ENCODE measurements around the gene ST8SIA5. TPM values are rescaled to one million over a fixed set of nuclear protein-coding genes. Genes with fewer than 3 reads are reported as not detected.

ST8SIA5 gene
- total RNA-seq, 4 donors from 2014 or later = not detected

DNA sequence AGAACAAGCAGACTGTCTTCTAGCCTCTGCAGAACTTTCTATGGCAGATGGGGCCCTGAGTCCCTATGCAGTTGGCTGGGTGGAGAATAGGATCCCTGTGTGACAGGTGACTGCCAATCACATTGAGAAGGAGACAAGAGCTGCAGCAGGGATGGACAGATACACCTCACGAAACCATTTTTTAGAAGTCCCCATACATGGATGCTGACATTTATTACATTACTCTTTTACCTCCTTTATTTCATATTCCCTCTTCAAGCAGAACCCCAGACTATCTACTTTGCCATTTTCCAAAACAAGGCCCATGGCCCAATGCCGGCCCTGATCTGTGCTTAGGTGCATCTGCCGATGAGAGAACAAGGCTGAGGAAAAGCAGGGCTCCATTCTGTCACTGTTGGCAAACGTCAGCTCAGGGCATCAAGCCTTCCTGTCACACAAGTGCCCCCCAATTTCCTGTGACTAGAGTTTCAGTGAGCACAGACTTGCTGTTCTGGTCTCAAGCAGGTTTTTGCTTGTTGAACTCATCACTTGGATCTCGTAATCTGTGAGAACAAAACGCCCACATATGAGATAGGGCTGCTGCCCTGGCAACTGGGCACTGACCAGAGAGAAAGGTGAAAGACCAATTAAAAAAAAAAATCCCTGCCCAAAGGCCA lies 135.6 kb downstream of the ST8SIA5 start:
- Histone ChIP-seq H3K27me3 (no peaks in the 10 kb centered on the region), H3K36me3 (no peaks in the 10 kb centered on the region), H3K4me1 (peaks cover 0 to 8% (median 0%) of the 10 kb centered on the region in 3 donors), H3K9me3 (no peaks in the 10 kb centered on the region), H3K27ac (no peak overlapping the region), H3K4me3 (no peak overlapping the region)
- intact Hi-C loops (cut with DNase I) = no loop called here
- no peak for DNase-seq
- 65 to 80% methylated on average over 5 to 6 of the region's 6 CpGs for WGBS, 2 donors
- TF ChIP-seq POLR2A (IDR thresholded peaks at IDR 0.05) = no peak
- TF ChIP-seq, protein P1, sequence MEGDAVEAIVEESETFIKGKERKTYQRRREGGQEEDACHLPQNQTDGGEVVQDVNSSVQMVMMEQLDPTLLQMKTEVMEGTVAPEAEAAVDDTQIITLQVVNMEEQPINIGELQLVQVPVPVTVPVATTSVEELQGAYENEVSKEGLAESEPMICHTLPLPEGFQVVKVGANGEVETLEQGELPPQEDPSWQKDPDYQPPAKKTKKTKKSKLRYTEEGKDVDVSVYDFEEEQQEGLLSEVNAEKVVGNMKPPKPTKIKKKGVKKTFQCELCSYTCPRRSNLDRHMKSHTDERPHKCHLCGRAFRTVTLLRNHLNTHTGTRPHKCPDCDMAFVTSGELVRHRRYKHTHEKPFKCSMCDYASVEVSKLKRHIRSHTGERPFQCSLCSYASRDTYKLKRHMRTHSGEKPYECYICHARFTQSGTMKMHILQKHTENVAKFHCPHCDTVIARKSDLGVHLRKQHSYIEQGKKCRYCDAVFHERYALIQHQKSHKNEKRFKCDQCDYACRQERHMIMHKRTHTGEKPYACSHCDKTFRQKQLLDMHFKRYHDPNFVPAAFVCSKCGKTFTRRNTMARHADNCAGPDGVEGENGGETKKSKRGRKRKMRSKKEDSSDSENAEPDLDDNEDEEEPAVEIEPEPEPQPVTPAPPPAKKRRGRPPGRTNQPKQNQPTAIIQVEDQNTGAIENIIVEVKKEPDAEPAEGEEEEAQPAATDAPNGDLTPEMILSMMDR (IDR thresholded peaks at IDR 0.05) = no peak

DNA sequence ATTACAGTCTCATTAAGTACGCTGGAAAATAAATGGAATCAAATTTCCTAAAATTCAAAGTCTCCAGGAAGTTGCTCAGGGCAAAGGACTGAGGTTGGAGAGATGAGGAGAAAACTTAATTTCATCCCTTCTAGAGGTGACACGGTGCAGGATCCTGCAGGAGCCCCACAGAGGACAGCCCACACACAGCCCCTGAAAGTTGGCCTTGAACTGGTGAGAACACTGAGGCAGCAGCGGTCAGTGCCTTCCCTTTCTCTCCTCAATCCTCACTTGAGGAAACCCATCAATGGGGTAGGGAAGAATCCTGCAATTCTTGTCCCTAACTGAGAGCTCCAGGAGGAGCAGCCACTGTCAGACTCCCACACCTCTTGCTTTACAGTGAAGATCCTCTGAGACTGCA lies 137.3 kb downstream of the ST8SIA5 start:
- Histone ChIP-seq H3K4me3 (no peak overlapping the region), H3K4me1 (peaks cover 0 to 8% (median 0%) of the 10 kb centered on the region in 3 donors), H3K27me3 (no peaks in the 10 kb centered on the region), H3K9me3 (no peaks in the 10 kb centered on the region), H3K36me3 (no peaks in the 10 kb centered on the region), H3K27ac (no peak overlapping the region)
- DNase-seq = no peak
- 82 to 93% methylated on average over 3 of the region's 3 CpGs for WGBS, 2 donors
- TF ChIP-seq, protein P1 (IDR thresholded peaks at IDR 0.05) = no peak
- TF ChIP-seq POLR2A (IDR thresholded peaks at IDR 0.05) = no peak
- intact Hi-C loops (cut with DNase I) = no loop called here

Small RNA genes lying within 50 kb of the gene (small RNA-seq; reads per million reads assigned to genes)
- 0 reads per million in 4 donors for gene AC090311.1

Other genes with a start within 250 kb of the ST8SIA5 start
- under 1 TPM in 1 of 4 donors, not detected in 3; 0.19 TPM for gene LOXHD1, start 99.8 kb downstream of the ST8SIA5 start, total RNA-seq
- gene PIAS2, start 160.5 kb upstream of the ST8SIA5 start, total RNA-seq = 10 to 100 TPM in 3 of 4 donors, 1 to 10 TPM in 1; 6.0 to 24.0 (median 12.0) TPM
- 1 to 10 TPM in 3 of 4 donors, under 1 TPM in 1; 0.70 to 3.4 (median 1.8) TPM for gene KATNAL2, start 160.5 kb upstream of the ST8SIA5 start, total RNA-seq